HepG2 (cell line): ENCODE measurements around the gene NIN. TPM values are rescaled to one million over a fixed set of nuclear protein-coding genes. Genes with fewer than 3 reads are reported as not detected.

Experiments used
- ATRX ChIP-seq: sonication (generic); formaldehyde crosslinking; IDR thresholded peaks from 2 replicates; pipeline ENCODE4 v1.4.0; 2020; ENCODE audit warnings: missing genetic modification reagents, borderline replicate concordance
- E2F1 ChIP-seq: sonication (generic); formaldehyde crosslinking; IDR thresholded peaks from 2 replicates; pipeline ENCODE4 v1.5.0; 2020; ENCODE audit warnings: missing genetic modification reagents
- FOXK1 ChIP-seq: sonication (generic); formaldehyde crosslinking; IDR thresholded peaks from 2 replicates; pipeline ENCODE4 v1.4.0; 2020; ENCODE audit warnings: low read depth, missing genetic modification reagents, borderline replicate concordance
- NFIC ChIP-seq: IDR thresholded peaks from 2 replicates; pipeline ENCODE4 v1.6.1; 2012; ENCODE audit warnings: mild to moderate bottlenecking, low read length, inconsistent platforms
- PLRG1 ChIP-seq: fragments of 450-650 bp; conservative IDR thresholded peaks from 2 replicates; pipeline ENCODE4 v1.6.1; 2016
- PRDM4 ChIP-seq: sonication (generic); formaldehyde crosslinking; IDR thresholded peaks from 2 replicates; pipeline ENCODE4 v1.9.0; 2021; ENCODE audit warnings: missing genetic modification reagents, borderline replicate concordance
- RARA ChIP-seq: IDR thresholded peaks from 2 replicates; pipeline ENCODE4 v1.6.1; 2016; ENCODE audit warnings: missing genetic modification reagents, missing compliant biosample characterization
- SKIL ChIP-seq: sonication (generic); formaldehyde crosslinking; IDR thresholded peaks from 2 replicates; pipeline ENCODE4 v1.8.0; 2022; ENCODE audit warnings: missing genetic modification reagents, mild to moderate bottlenecking, moderate library complexity, borderline replicate concordance
- TCF12 ChIP-seq, 2 experiments: fragments of 450-650 bp in 1 of 2; sonication (generic) in 1 of 2; formaldehyde crosslinking in 1 of 2; IDR thresholded peaks; 2 replicates each; pipeline versions ENCODE4 v1.6.1 to v1.8.0; 2017 to 2022; ENCODE audit warnings: antibody characterized with exemption in 1 of 2, mild to moderate bottlenecking in 1 of 2, missing genetic modification reagents in 1 of 2, moderate library complexity in 1 of 2
- ZFP90 ChIP-seq: sonication (generic); formaldehyde crosslinking; IDR thresholded peaks from 2 replicates; pipeline ENCODE4 v1.8.0; 2022; ENCODE audit warnings: missing genetic modification reagents, mild to moderate bottlenecking, inconsistent platforms, borderline replicate concordance
- ZNF281 ChIP-seq: sonication (generic); formaldehyde crosslinking; IDR thresholded peaks from 2 replicates; pipeline ENCODE4 v1.4.0; 2020; ENCODE audit warnings: missing genetic modification reagents, borderline replicate concordance
- ZNF543 ChIP-seq: sonication (generic); formaldehyde crosslinking; IDR thresholded peaks from 2 replicates; pipeline ENCODE4 v1.4.0; 2020; ENCODE audit warnings: mild to moderate bottlenecking, missing genetic modification reagents
- ZSCAN20 ChIP-seq: sonication (generic); formaldehyde crosslinking; IDR thresholded peaks from 2 replicates; pipeline ENCODE4 v1.4.0; 2020; ENCODE audit warnings: missing genetic modification reagents, mild to moderate bottlenecking, borderline replicate concordance
- polyA plus RNA-seq, 8 experiments: library from polyadenylated mRNA; depleted of rRNA in 3 of 8; stranded (reverse) in 7 of 8; unstranded in 1 of 8; fragments of >200 nt; fragmentation: Illumina TruSeq in 4 of 8; extraction: Trizol in 4 of 8; gene quantifications; 2 replicates each; pipeline versions ENCODE4 v1.2.1 to v1.2.3, GENCODE V29; 2011 to 2016; ENCODE audit warnings: low read depth in 4 of 8, missing spikeins in 1 of 8, mixed read lengths in 1 of 8; ENCODE audit not compliant: insufficient read depth in 1 of 8
- total RNA-seq, 5 experiments: library from RNA; depleted of rRNA; stranded (reverse); fragments of >200 nt; fragmentation: Illumina TruSeq; extraction: Trizol; gene quantifications; 2 replicates each; pipeline ENCODE4 v1.2.3, GENCODE V29; 2016; ENCODE audit warnings: low read depth in 1 of 5

NIN gene
- total and polyA plus RNA-seq, 2 of the 13 experiments (the other 11 are each of a cell fraction or from before 2014, with no cell fraction given): 2.8 to 9.7 TPM

GRCh38 chr14:50839048-50839447 is 8.1 kb upstream of the NIN start (continued):
- TF ChIP-seq ZNF281 (CRISPR knock-in tag): peak; percentile 46; the same call in 1 of the 2 replicates
- TF ChIP-seq ZSCAN20 (CRISPR knock-in tag): no peak
- no peak for TF ChIP-seq TCF12 (IDR thresholded peaks at IDR 0.05)
- 0 out of 2 replicates have a peak, but pooled peaks have one; percentile 36 for TF ChIP-seq TCF12 (CRISPR knock-in tag; IDR thresholded peaks at IDR 0.05)
- TF ChIP-seq ATRX (CRISPR knock-in tag): no peak
- peak; percentile 66; the same call in 1 of the 2 replicates for TF ChIP-seq FOXK1 (CRISPR knock-in tag)
- TF ChIP-seq ZNF543: no peak
- TF ChIP-seq SKIL (CRISPR knock-in tag): peak; percentile 56; the same call in 1 of the 2 replicates
- TF ChIP-seq RARA (CRISPR knock-in tag): peak; percentile 98
- TF ChIP-seq NFIC: 0 out of 2 replicates have a peak, but pooled peaks have one; percentile 37
- no peak for TF ChIP-seq E2F1 (CRISPR knock-in tag)
- TF ChIP-seq ZFP90 (CRISPR knock-in tag): no peak
- no peak for TF ChIP-seq PRDM4
- TF ChIP-seq PLRG1: no peak
